Endothelial cell of umbilical vein (primary cell): ENCODE results near the gene ILKAP. TPM values are rescaled to one million over a fixed set of nuclear protein-coding genes. Genes with fewer than 3 reads are reported as not detected.

ENCODE experiments used
- BruUV-seq: library from RNA; stranded (reverse); fragments of 400-500 nt; replicated peaks from 2 replicates; lab custom pipeline; 2021; lab: Mats Ljungman, UMichigan
- CTCF ChIA-PET: fragments of 300-600, 350-600 bp; sonication (Branson Sonifier 250); formaldehyde crosslinking; loops from one replicate; lab custom pipeline; 2021; ENCODE audit warnings: antibody characterized with exemption, inconsistent platforms; lab: Charles Lee
- POLR2A ChIA-PET: fragments of 300-600, 350-600 bp; sonication (Branson Sonifier 250); formaldehyde crosslinking; loops from one replicate; lab custom pipeline; 2021; ENCODE audit warnings: antibody characterized with exemption, inconsistent platforms; lab: Charles Lee
- DNase-seq: peaks from one replicate; pipeline ENCODE4 v3.0.0-alpha.2; 2011; ENCODE audit warnings: low read depth, low spot score
- FAIRE-seq: peaks from 2 replicates; lab custom pipeline; 2011; peaks lifted over from hg19 to GRCh38; lab: Jason Lieb, UNC
- H2AFZ ChIP-seq: 2 replicates; pipeline ENCODE4 v1.6.0; 2012; ENCODE audit warnings: low read depth, low read length, control low read depth, inconsistent platforms
- H3K27ac ChIP-seq: 2 replicates; pipeline ENCODE4 v1.5.1; 2011; ENCODE audit warnings: low read depth, mild to moderate bottlenecking, control low read depth, low read length, moderate library complexity; ENCODE audit not compliant: insufficient read depth
- H3K27me3 ChIP-seq, 2 experiments: 2 replicates each; pipeline versions ENCODE4 v1.6.0 to v1.6.1; 2011; ENCODE audit warnings: low read length in 2 of 2, mixed read lengths in 1 of 2; ENCODE audit not compliant: control insufficient read depth in 2 of 2, insufficient read depth in 2 of 2
- H3K36me3 ChIP-seq, 2 experiments: 2 replicates in 1 of 2; 3 replicates in 1 of 2; pipeline ENCODE4 v1.5.1; 2011; ENCODE audit warnings: low read length in 2 of 2, mild to moderate bottlenecking in 1 of 2, moderate library complexity in 1 of 2; ENCODE audit not compliant: control insufficient read depth in 2 of 2, insufficient read depth in 2 of 2; ENCODE audit errors: extremely low read depth in 1 of 2
- H3K4me1 ChIP-seq: 3 replicates; pipeline ENCODE4 v1.5.1; 2011; ENCODE audit warnings: mild to moderate bottlenecking, low read length; ENCODE audit not compliant: control insufficient read depth, insufficient read depth; ENCODE audit errors: extremely low read depth
- H3K4me2 ChIP-seq: 2 replicates; pipeline ENCODE4 v1.6.1; 2011; ENCODE audit warnings: low read length, control low read depth, mixed read lengths; ENCODE audit not compliant: insufficient read depth
- H3K4me3 ChIP-seq, 3 experiments: fragments of 200-600 bp in 1 of 3; sonication (generic), shearing (Covaris generic) in 1 of 3; replicated peaks in 1 of 3; 2 replicates each; pipeline ENCODE4 v1.5.1; 2011 to 2016; ENCODE audit warnings: control low read depth in 3 of 3, low read length in 3 of 3, mild to moderate bottlenecking in 2 of 3, inconsistent platforms in 1 of 3, low read depth in 1 of 3, moderate library complexity in 1 of 3; ENCODE audit not compliant: insufficient read depth in 1 of 3
- H3K79me2 ChIP-seq: 2 replicates; pipeline ENCODE4 v1.6.0; 2012; ENCODE audit warnings: low read length, inconsistent platforms; ENCODE audit not compliant: control insufficient read depth, insufficient read depth
- H3K9ac ChIP-seq: replicated peaks from 2 replicates; pipeline ENCODE3; 2011; ENCODE audit warnings: low read length, control low read depth; ENCODE audit not compliant: insufficient read depth; ENCODE audit errors: extremely low read depth
- H3K9me1 ChIP-seq: replicated peaks from 3 replicates; pipeline ENCODE4 v1.6.0; 2011; ENCODE audit warnings: mild to moderate bottlenecking, low read length; ENCODE audit not compliant: control insufficient read depth, insufficient read depth; ENCODE audit errors: extremely low read depth
- H3K9me3 ChIP-seq: replicated peaks from 2 replicates; pipeline ENCODE4 v1.5.1; 2012; ENCODE audit warnings: low read length, inconsistent platforms; ENCODE audit not compliant: control insufficient read depth, insufficient read depth
- H4K20me1 ChIP-seq: replicated peaks from 2 replicates; pipeline ENCODE3; 2011; ENCODE audit warnings: mild to moderate bottlenecking, low read length; ENCODE audit not compliant: control insufficient read depth, insufficient read depth; ENCODE audit errors: extremely low read depth
- EZH2 ChIP-seq: IDR thresholded peaks from 2 replicates; pipeline ENCODE4 v1.6.1; 2012; ENCODE audit warnings: borderline replicate concordance, low read depth, mild to moderate bottlenecking, moderate library complexity, low read length, inconsistent platforms; ENCODE audit not compliant: severe bottlenecking
- FOS ChIP-seq: IDR thresholded peaks from 2 replicates; pipeline ENCODE4 v1.6.1; 2011; ENCODE audit warnings: mild to moderate bottlenecking, low read length, moderate library complexity, borderline replicate concordance; ENCODE audit not compliant: insufficient read depth
- GATA2 ChIP-seq: IDR thresholded peaks from 2 replicates; pipeline ENCODE4 v1.7.0; 2011; ENCODE audit warnings: low read depth, mild to moderate bottlenecking, moderate library complexity, mixed read lengths, low read length; ENCODE audit not compliant: insufficient read length, insufficient read depth
- JUN ChIP-seq: IDR thresholded peaks from 2 replicates; pipeline ENCODE4 v1.6.1; 2011; ENCODE audit warnings: borderline replicate concordance, low read depth; ENCODE audit not compliant: insufficient read length, insufficient read depth
- MAX ChIP-seq: IDR thresholded peaks from 2 replicates; pipeline ENCODE4 v1.6.1; 2011; ENCODE audit not compliant: insufficient read depth, insufficient read length
- MYC ChIP-seq: IDR thresholded peaks from one replicate; pipeline ENCODE4 v1.6.1; 2011; ENCODE audit warnings: mild to moderate bottlenecking, low read depth, low read length
- POLR2A ChIP-seq: IDR thresholded peaks from 2 replicates; pipeline ENCODE4 v1.6.1; 2012; ENCODE audit warnings: low read depth, mild to moderate bottlenecking, control low read depth, low read length
- POLR2AphosphoS5 ChIP-seq: IDR thresholded peaks from 2 replicates; pipeline ENCODE4 v1.6.1; 2012; ENCODE audit warnings: low read depth, mild to moderate bottlenecking, control low read depth, low read length, moderate library complexity; ENCODE audit not compliant: insufficient read depth
- dilution Hi-C: fragments of 300-500 bp; cut with MboI; formaldehyde crosslinking; loops from one replicate; pipeline ENCODE4 v1.15.0; 2019; ENCODE audit warnings: low sequenced_read_pairs; ENCODE audit not compliant: extremely low pct_ligation_motif_present
- intact Hi-C: fragments of 100-400 bp; cut with micrococcal nuclease; formaldehyde crosslinking; loops from one replicate; pipeline ENCODE4 v1.10.0; 2022
- polyA plus RNA-seq, 4 experiments: library from polyadenylated mRNA; depleted of rRNA in 3 of 4; stranded (reverse) in 3 of 4; unstranded in 1 of 4; fragments of >200 nt; gene quantifications; 2 replicates each; pipeline versions ENCODE4 v1.2.1 to v1.2.3, GENCODE V29; 2011 to 2012; ENCODE audit warnings: missing spikeins in 1 of 4
- total RNA-seq: library from RNA; stranded (reverse); gene quantifications from 2 replicates; pipeline ENCODE4 v1.2.3, GENCODE V29; 2021
- TF ChIP-seq, protein P1 (sequence below), 2 donors: IDR thresholded peaks; 1 replicate in 1 of 2; 2 replicates in 1 of 2; pipeline ENCODE4 v1.5.1; 2011; ENCODE audit warnings: low read length in 2 of 2, mild to moderate bottlenecking in 2 of 2, moderate library complexity in 2 of 2, control low read depth in 1 of 2, inconsistent platforms in 1 of 2, low read depth in 1 of 2; ENCODE audit not compliant: insufficient read depth in 1 of 2; ENCODE audit errors: extremely low read depth in 1 of 2

The ILKAP gene
- total and polyA plus RNA-seq, 2 donors (not counting 3 experiments of a cell fraction or from before 2014, with no cell fraction given): 49.2 to 49.8 TPM

- Histone ChIP-seq H3K79me2 (no peaks in the 10 kb centered on the region), H3K27ac (no peak overlapping the region), H3K4me3 (no peak overlapping the region), H3K4me2 (peak overlapping the region; percentile 35), H2AFZ (peak overlapping the region; percentile 24), H3K4me1 (no peaks in the 10 kb centered on the region), H3K9ac (no peak overlapping the region), H3K9me3 (no peaks in the 10 kb centered on the region), H3K27me3 (peaks cover 3 to 11% of the 10 kb centered on the region in 2 experiments), H3K36me3 (no peaks in the 10 kb centered on the region), H4K20me1 (no peaks in the 10 kb centered on the region), H3K9me1 (no peaks in the 10 kb centered on the region)
- intact Hi-C loops (loop anchor here (2.0 kb wide), 1 partner anchor 44 kb away; the partner anchor contains the start of gene ILKAP), dilution Hi-C loops (no loop called here)
- ChIA-PET POLR2A (no interaction called here), CTCF (interaction anchor here (0.8 to 3.2 kb wide), 7 partner anchors 9 to 104 kb away, joined by 3 to 35 read pairs (median 4); no protein-coding TSS in a partner anchor)
- no peak for TF ChIP-seq GATA2
- no peak for TF ChIP-seq JUN
- TF ChIP-seq POLR2A: no peak
- TF ChIP-seq, protein P1, sequence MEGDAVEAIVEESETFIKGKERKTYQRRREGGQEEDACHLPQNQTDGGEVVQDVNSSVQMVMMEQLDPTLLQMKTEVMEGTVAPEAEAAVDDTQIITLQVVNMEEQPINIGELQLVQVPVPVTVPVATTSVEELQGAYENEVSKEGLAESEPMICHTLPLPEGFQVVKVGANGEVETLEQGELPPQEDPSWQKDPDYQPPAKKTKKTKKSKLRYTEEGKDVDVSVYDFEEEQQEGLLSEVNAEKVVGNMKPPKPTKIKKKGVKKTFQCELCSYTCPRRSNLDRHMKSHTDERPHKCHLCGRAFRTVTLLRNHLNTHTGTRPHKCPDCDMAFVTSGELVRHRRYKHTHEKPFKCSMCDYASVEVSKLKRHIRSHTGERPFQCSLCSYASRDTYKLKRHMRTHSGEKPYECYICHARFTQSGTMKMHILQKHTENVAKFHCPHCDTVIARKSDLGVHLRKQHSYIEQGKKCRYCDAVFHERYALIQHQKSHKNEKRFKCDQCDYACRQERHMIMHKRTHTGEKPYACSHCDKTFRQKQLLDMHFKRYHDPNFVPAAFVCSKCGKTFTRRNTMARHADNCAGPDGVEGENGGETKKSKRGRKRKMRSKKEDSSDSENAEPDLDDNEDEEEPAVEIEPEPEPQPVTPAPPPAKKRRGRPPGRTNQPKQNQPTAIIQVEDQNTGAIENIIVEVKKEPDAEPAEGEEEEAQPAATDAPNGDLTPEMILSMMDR (IDR thresholded peaks at IDR 0.05; ENCODE audit: extremely low read depth in 1 of 2, insufficient read depth in 1 of 2, low read depth in 1 of 2, low read length in 2 of 2): no peak
- no peak for TF ChIP-seq EZH2
- no peak for TF ChIP-seq MYC
- TF ChIP-seq MAX: no peak
- TF ChIP-seq POLR2AphosphoS5: no peak
- no peak for TF ChIP-seq FOS
- no peak for FAIRE-seq
- DNase-seq: no peak
- BruUV-seq: no TSS peak
Measured at GRCh38 chr2:238159071-238159539, 44.4 kb downstream of the ILKAP start.
